GM12801 (cell line): ENCODE results near the gene SIKE1.

ENCODE experiments used
- TF ChIP-seq, protein P1 (sequence below): IDR thresholded peaks from one replicate; pipeline ENCODE4 v1.5.1; 2011; ENCODE audit warnings: control low read depth; ENCODE audit not compliant: insufficient read length; ENCODE audit errors: extremely low read depth

SIKE1 gene

DNA sequence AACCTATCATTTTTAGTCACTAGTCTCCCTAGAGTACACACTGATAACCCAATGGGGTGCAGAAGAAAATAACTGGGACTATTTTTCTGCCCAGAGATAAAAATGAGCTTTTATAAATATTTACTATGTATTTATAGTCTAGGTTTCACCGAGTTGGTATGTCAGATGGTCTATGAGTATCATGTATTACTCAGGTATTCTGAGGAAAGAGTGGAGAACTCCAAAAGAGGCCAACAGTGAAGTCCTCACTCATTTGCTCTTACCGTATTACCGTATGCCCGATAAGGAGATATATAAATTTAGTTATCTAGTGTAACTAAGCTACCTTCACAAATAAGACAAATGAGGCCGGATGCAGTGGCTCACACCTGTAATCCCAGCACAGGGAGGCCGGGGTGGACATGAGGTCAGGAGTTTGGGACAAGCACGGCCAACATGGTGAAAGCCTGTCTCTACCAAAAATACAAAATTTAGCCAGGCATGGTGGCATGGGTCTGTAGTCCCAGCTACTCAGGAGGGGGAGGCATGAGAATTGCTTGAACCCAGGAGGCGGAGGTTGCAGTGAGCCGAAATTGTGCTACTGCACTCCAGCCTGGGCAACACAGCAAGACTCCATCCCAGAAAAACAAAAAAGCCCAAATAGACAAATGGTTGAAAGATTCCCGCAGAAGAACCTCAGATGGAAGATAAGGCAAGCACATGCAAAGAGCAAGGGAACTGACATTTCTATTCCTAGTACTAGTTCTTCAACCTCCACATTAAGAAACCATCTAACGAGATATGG is 38.3 kb downstream of the SIKE1 start:
- TF ChIP-seq, protein P1, sequence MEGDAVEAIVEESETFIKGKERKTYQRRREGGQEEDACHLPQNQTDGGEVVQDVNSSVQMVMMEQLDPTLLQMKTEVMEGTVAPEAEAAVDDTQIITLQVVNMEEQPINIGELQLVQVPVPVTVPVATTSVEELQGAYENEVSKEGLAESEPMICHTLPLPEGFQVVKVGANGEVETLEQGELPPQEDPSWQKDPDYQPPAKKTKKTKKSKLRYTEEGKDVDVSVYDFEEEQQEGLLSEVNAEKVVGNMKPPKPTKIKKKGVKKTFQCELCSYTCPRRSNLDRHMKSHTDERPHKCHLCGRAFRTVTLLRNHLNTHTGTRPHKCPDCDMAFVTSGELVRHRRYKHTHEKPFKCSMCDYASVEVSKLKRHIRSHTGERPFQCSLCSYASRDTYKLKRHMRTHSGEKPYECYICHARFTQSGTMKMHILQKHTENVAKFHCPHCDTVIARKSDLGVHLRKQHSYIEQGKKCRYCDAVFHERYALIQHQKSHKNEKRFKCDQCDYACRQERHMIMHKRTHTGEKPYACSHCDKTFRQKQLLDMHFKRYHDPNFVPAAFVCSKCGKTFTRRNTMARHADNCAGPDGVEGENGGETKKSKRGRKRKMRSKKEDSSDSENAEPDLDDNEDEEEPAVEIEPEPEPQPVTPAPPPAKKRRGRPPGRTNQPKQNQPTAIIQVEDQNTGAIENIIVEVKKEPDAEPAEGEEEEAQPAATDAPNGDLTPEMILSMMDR: no peak

DNA sequence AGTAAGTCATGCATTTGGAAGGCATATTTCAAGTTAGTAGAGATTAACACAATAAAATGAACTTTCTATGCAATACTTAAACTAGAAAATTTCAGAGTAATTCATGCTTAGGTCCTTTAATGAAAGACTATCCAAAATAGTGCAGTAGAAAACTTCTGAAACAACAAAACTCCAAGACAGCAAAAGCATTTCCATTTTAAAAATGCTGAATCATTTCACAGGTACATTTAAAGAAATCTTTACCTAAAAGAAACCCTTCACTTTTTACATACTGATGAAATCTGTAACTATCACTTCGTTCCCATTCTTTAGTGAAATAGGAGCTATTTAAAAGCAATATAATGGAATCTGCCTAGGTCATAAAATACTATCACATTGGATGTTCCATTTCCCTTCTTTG is 40.2 kb downstream of the SIKE1 start:
- TF ChIP-seq, protein P1: no peak

DNA sequence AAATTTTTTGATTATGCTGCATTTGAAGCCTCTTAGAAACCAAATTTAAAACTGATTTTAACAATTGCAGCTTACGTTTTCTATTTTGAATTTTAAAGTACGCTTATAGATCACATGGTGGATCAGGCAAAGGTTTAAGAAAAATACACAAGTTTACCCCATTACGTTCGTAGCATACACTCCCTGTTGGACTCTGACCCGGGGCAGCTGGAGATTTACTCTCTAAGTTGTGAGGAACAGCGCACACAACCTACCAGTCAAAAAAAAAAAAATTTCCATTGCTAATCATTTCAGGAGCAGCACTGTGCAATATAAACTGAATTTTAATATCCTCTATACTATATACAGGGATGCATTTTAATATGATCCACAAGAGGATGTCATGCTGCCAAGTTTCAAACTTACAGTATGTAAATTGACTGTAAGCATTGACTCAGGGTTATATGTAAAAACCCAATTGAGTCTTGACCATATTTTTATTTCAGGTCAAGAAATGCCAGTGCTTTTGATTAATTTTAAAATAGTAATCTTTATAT is 43.1 kb downstream of the SIKE1 start:
- TF ChIP-seq, protein P1: no peak

DNA sequence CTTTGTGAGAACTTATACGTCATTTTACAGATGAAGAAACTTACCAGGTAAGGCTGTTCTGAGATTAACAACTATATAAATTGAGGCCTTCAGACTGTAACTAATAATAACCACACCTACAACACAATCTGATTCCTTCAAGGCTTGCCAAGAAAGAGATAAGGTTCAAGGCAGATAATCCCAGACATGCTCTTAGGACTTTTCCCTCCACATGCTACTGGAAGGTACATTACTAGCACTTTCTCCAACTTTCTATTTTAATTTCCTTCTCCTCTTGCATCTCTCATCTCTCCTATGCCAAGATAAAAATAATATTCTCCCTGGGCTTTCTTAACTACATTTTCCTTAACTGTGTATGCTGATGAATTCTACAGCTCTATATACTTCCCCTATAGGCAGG is 45.0 kb downstream of the SIKE1 start:
- TF ChIP-seq, protein P1: no peak

DNA sequence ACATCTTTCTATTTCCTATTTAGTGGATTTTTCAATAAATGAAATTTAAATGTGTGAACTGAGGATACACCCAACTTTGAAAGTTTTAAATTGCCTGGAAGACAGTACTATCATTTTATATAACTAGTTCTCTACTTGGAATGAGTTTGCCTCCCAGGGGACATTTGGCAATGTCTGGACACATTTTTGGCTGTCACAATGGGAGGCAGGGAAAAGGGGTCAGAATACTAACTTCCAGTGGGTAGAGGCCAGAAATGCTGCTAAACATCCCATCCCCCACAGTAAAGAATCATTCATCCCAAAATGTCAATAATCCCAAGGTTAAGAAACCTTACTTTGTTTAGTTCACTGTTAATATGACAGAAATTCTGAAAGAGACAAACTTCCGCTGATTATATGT is 50.7 kb downstream of the SIKE1 start:
- TF ChIP-seq, protein P1: no peak

DNA sequence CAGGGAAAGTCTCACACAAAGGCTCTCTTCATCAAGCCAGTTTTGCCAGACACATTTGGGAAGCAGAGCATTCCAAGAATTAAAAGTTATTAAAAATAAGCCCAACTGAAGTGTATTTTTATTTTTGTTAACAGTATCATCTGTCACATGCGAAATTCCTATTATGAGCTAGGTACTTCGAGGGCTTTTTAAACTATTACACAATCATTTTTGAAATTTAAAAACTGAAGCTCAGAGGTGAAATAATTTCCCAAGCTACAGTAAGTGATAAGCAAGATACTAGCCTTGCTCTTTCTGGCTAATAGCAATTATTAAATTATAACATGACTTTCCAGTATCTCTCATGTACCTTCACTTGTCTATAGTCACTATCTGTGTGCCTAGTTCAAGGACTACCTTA is 51.9 kb downstream of the SIKE1 start:
- TF ChIP-seq, protein P1: no peak

DNA sequence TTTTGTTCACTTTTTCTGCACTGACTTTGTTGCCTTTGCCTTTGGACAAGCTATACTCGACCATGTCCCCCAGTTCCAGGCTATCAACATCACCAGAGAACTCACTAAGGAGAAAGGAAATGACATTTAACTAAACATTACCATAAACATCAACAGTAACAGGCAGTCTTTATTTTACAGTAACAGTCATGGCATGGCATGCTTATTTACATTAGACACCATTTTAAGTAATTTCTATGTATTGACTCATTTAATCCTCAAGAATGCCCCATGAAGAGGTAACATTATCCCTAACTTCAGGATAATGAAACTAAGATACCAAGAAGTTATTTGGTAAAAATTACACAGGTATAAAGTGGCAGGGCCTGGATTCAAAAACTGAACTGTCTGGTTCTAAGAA is 55.3 kb downstream of the SIKE1 start:
- TF ChIP-seq, protein P1: no peak
